ENCODE data around the gene JPH2.

GRCh38 chr20:44219791-44220190, 32.8 kb upstream of the JPH2 start:
- TF ChIP-seq CTCF (IDR thresholded peaks at IDR 0.05; ENCODE audit: insufficient read depth, low read length, poor library complexity, severe bottlenecking) (no peak), EZH2phosphoT487 (conservative IDR thresholded peaks at IDR 0.05; ENCODE audit: low read length) (no peak)

Measured in SU-DHL-6 (cell line).